ENCODE data around the gene LMX1B.
A peak's percentile ranks its signal among the peaks of the same experiment; 100 is the strongest.

The LMX1B gene

GRCh38 chr9:126701813-126702140 is 88.0 kb downstream of the LMX1B start:
- no peak overlapping the region for H3K27ac ChIP-seq (replicated peaks)
- TF ChIP-seq REST (IDR thresholded peaks at IDR 0.05; ENCODE audit: insufficient replicate concordance, low read depth): no peak
- TF ChIP-seq SPI1 (IDR thresholded peaks at IDR 0.05; ENCODE audit: borderline replicate concordance, low read depth): no peak
- TF ChIP-seq CTCF (IDR thresholded peaks at IDR 0.05; ENCODE audit: insufficient read depth, low read length): no peak
- TF ChIP-seq GABPA (IDR thresholded peaks at IDR 0.05; ENCODE audit: low read depth): no peak
- TF ChIP-seq POLR2AphosphoS5 (IDR thresholded peaks at IDR 0.05; ENCODE audit: low read depth): no peak
- no peak overlapping the region for H3K4me3 ChIP-seq (replicated peaks; ENCODE audit: insufficient read depth, low read length)
- no peak for DNase-seq (ENCODE audit: low read depth in 1 of 2, low spot score in 1 of 2)
- H3K27me3 ChIP-seq (ENCODE audit: insufficient read depth, poor library complexity, severe bottlenecking): peaks cover 2% of the 10 kb centered on the region

- no peak for DNase-seq (ENCODE audit: low read depth in 1 of 2, low spot score in 1 of 2)
- TF ChIP-seq REST (IDR thresholded peaks at IDR 0.05; ENCODE audit: insufficient replicate concordance, low read depth) (no peak), GABPA (IDR thresholded peaks at IDR 0.05; ENCODE audit: low read depth) (no peak), SPI1 (IDR thresholded peaks at IDR 0.05; ENCODE audit: borderline replicate concordance, low read depth) (no peak), CTCF (IDR thresholded peaks at IDR 0.05; ENCODE audit: insufficient read depth, low read length) (peak; percentile 51)
- peaks cover 2% of the 10 kb centered on the region for H3K27me3 ChIP-seq (ENCODE audit: insufficient read depth, poor library complexity, severe bottlenecking)
- H3K27ac ChIP-seq (replicated peaks): no peak overlapping the region
- H3K4me3 ChIP-seq (replicated peaks; ENCODE audit: insufficient read depth, low read length): no peak overlapping the region
Observed at GRCh38 chr9:126702151-126703001, 88.6 kb downstream of the LMX1B start.

- Histone ChIP-seq H3K27ac (replicated peaks) (no peak overlapping the region), H3K27me3 (ENCODE audit: insufficient read depth, poor library complexity, severe bottlenecking) (peaks cover 2% of the 10 kb centered on the region), H3K4me3 (replicated peaks; ENCODE audit: insufficient read depth, low read length) (no peak overlapping the region)
- no peak for TF ChIP-seq SPI1 (IDR thresholded peaks at IDR 0.05; ENCODE audit: borderline replicate concordance, low read depth)
- no peak for TF ChIP-seq POLR2AphosphoS5 (IDR thresholded peaks at IDR 0.05; ENCODE audit: low read depth)
- TF ChIP-seq REST (IDR thresholded peaks at IDR 0.05; ENCODE audit: insufficient replicate concordance, low read depth): no peak
- no peak for DNase-seq (ENCODE audit: low read depth in 1 of 2, low spot score in 1 of 2)
Observed at GRCh38 chr9:126703002-126703865, 89.5 kb downstream of the LMX1B start.
